WERI-Rb-1 (cell line): ENCODE measurements around the gene GALNT17.

Experiments
- DNase-seq: peaks from one replicate; pipeline ENCODE4 v3.0.0-alpha.2; 2020
- H3K27ac ChIP-seq: fragments of 250-450 bp; sonication (Bioruptor Pico); 2 replicates; pipeline ENCODE4 v1.5.1; 2020; ENCODE audit warnings: mild to moderate bottlenecking, moderate library complexity
- H3K27me3 ChIP-seq: fragments of 250-450 bp; sonication (Bioruptor Pico); 2 replicates; pipeline ENCODE4 v1.5.1; 2021; ENCODE audit warnings: mild to moderate bottlenecking, low read depth, moderate library complexity; ENCODE audit not compliant: insufficient read depth, severe bottlenecking
- H3K36me3 ChIP-seq: fragments of 250-450 bp; sonication (Bioruptor Pico); 2 replicates; pipeline ENCODE4 v1.5.1; 2020; ENCODE audit warnings: mild to moderate bottlenecking, moderate library complexity
- H3K4me3 ChIP-seq: 2 replicates; pipeline ENCODE4 v1.5.1; 2011; ENCODE audit warnings: low read depth, mild to moderate bottlenecking, control low read depth, low read length
- H3K9me3 ChIP-seq: fragments of 250-450 bp; sonication (Bioruptor Pico); 2 replicates; pipeline ENCODE4 v1.5.1; 2021; ENCODE audit warnings: mild to moderate bottlenecking, moderate library complexity; ENCODE audit not compliant: severe bottlenecking
- CTCF ChIP-seq: IDR thresholded peaks from 2 replicates; pipeline ENCODE4 v1.5.1; 2011; ENCODE audit warnings: low read depth, mild to moderate bottlenecking, control low read depth, inconsistent platforms, low read length

The GALNT17 gene

DNA sequence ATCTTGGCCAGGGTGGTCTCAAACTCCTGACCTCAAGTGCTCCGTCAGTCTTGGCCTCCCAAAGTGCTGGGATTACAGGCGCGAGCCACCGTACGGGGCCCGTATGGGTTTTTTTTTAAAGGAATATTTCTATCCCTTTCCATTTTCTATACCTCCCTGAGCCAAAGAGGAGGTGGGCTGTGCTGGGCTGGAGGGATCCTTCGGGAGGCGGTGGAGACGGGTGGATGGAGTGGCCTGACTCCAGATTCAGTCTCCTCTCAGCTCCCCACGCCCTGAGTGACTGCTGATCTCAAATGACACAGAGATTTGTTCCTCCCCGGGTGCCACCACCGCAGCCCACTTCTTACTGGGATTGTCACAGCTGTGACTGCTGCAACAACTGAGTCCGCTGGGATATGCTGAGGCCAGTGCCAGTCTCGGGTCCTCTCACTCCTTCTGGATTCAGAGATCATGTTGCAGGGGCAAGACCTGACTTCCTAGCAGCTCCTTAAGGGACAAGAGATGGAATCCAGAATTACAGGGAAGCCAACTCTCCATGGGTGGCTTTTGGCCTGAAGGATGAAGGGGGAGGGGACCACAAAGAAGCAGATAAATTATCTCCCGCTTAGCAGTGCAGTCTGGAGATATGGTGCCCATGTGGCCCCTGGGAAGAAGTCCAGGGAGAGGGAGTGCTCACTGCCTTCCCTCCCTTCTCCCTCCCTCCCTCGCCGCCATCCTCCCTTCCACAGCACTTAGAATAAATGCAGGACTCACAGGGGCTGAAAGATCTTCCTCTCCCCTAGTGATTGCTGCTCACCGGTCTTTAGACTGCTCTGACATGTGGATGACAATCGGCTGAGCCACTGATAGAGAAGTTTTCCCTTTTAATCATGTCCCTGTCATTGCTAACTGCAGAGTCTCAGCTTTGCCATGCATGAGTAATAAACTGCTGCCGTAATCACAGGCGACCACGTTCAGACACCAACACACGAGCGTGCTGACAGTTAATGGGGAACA lies 14.3 kb downstream of the GALNT17 start:
- no peak for TF ChIP-seq CTCF
- Histone ChIP-seq H3K4me3 (no peak overlapping the region), H3K27me3 (peaks cover 36% of the 10 kb centered on the region), H3K9me3 (peaks cover 3% of the 10 kb centered on the region), H3K36me3 (no peaks in the 10 kb centered on the region), H3K27ac (no peak overlapping the region)
- no peak for DNase-seq

DNA sequence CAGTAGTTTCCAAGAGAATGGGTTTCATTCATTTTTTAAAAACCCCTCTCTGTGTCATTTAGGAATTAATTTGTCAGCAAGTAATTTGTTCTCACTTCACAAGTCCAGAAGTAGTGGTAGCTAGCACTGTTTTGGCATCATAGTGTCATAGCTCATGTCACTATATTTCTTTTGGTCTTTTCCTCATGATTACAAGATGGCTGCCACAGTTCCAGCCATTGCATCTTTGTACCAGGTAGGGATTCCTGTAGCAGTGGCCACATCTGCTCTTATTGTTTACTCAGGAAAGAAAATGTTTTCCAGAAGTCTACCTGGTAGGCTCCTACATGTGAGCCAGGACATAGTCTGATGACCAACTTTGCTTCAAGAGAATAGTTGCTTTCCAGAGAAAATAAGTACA lies 16.2 kb downstream of the GALNT17 start:
- no peak for TF ChIP-seq CTCF
- H3K36me3 ChIP-seq: no peaks in the 10 kb centered on the region

GRCh38 chr7:71155236-71155635 lies 23.3 kb downstream of the GALNT17 start:
- Histone ChIP-seq H3K36me3 (no peaks in the 10 kb centered on the region), H3K27ac (no peak overlapping the region), H3K27me3 (peaks cover 15% of the 10 kb centered on the region), H3K4me3 (no peak overlapping the region), H3K9me3 (peaks cover 2% of the 10 kb centered on the region)
- TF ChIP-seq CTCF: no peak
- DNase-seq: no peak

More for the DNA sequence above, 16.2 kb downstream of the GALNT17 start:
- DNase-seq: no peak
- H3K4me3 ChIP-seq: no peak overlapping the region
- H3K27me3 ChIP-seq: peaks cover 41% of the 10 kb centered on the region
- no peaks in the 10 kb centered on the region for H3K9me3 ChIP-seq
- no peak overlapping the region for H3K27ac ChIP-seq

DNA sequence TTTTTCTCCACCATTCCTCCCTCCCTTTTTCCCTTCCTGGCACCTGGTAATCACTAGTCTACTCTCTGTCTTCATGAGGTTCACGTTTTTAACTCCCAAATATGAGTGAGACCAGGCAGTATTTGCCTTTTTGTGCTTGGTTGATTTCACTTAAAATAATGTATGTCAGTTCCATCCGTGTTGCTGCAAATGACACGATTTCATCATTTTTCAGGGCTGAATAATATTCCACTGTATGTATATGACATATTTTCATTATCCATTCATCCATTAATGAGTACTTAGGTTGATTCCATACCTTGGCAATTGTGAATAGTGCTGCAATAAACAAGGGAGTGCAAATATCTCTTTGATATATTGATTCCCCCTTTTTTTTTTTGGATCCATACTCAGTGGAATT lies 25.8 kb downstream of the GALNT17 start:
- Histone ChIP-seq H3K4me3 (no peak overlapping the region), H3K27ac (no peak overlapping the region), H3K9me3 (peaks cover 2% of the 10 kb centered on the region), H3K27me3 (peaks cover 15% of the 10 kb centered on the region), H3K36me3 (no peaks in the 10 kb centered on the region)
- no peak for DNase-seq
- TF ChIP-seq CTCF: no peak

DNA sequence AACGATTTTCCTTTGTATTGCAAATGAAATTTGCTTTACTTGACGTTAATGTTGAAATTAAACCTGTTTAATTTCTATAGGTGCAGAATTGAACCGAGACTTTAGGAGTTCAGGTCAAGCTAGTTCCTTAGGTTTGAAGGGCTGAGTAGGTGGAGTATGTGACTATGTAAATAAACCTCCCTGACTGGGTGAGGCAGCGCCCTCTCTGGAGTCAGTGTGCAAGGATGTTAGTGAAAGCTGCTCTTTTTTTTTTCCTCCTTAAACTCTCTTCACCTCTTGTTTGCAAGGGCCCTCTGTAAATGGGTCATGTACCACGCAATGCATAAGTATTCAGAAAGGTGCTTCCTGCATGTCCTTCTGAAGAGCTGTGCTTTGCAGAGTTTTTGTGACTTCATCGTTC lies 33.8 kb downstream of the GALNT17 start:
- no peaks in the 10 kb centered on the region for H3K36me3 ChIP-seq
- H3K27me3 ChIP-seq: peaks cover 17% of the 10 kb centered on the region
- H3K27ac ChIP-seq: no peak overlapping the region
- H3K4me3 ChIP-seq: no peak overlapping the region
- no peaks in the 10 kb centered on the region for H3K9me3 ChIP-seq
- TF ChIP-seq CTCF: no peak
- no peak for DNase-seq
